Esophagus squamous epithelium (tissue), 4 donors: ENCODE data around the gene PRKAB2.

Experiments used
- POLR2A ChIP-seq, 4 donors: fragments of 450-650 bp; IDR thresholded peaks; one replicate each; pipeline ENCODE4 v1.6.1; 2017; ENCODE audit warnings: antibody characterized with exemption in 4 of 4, mild to moderate bottlenecking in 4 of 4, moderate library complexity in 3 of 4
- TF ChIP-seq, protein P1 (sequence below), 6 experiments: fragments of 450-650 bp in 4 of 6; fragments of 200-600 bp in 2 of 6; sonication (generic) in 2 of 6; IDR thresholded peaks; one replicate each; pipeline ENCODE4 v1.5.1; 2016 to 2019; ENCODE audit warnings: antibody characterized with exemption in 6 of 6, mild to moderate bottlenecking in 4 of 6, moderate library complexity in 4 of 6

DNA sequence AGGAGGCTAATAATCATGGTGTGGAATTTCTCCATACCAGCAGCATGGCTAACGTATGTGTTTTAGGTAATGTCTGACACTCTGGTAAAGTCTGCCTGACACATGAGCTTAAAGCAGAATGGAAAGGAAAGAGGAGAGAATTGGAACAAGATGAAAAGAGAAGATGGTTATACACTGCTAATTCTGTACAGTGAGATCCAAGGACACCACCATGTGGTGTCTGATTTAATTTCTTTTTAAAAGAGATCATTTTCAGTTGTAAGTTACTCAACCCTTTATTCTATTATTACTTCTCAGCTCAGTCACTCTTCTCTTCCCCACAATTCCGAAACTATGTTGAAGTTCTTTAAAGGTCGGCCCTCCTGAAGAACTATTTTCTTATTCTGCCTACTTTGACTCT is 15.6 kb downstream of the PRKAB2 start:
- TF ChIP-seq, protein P1, sequence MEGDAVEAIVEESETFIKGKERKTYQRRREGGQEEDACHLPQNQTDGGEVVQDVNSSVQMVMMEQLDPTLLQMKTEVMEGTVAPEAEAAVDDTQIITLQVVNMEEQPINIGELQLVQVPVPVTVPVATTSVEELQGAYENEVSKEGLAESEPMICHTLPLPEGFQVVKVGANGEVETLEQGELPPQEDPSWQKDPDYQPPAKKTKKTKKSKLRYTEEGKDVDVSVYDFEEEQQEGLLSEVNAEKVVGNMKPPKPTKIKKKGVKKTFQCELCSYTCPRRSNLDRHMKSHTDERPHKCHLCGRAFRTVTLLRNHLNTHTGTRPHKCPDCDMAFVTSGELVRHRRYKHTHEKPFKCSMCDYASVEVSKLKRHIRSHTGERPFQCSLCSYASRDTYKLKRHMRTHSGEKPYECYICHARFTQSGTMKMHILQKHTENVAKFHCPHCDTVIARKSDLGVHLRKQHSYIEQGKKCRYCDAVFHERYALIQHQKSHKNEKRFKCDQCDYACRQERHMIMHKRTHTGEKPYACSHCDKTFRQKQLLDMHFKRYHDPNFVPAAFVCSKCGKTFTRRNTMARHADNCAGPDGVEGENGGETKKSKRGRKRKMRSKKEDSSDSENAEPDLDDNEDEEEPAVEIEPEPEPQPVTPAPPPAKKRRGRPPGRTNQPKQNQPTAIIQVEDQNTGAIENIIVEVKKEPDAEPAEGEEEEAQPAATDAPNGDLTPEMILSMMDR (IDR thresholded peaks at IDR 0.05), result no peak
- TF ChIP-seq POLR2A (IDR thresholded peaks at IDR 0.05), result no peak
